ENCODE data around the gene OR2C3.

GRCh38 chr1:247552231-247552630 lies 16.0 kb upstream of the OR2C3 start:
- TF ChIP-seq POLR2A (IDR thresholded peaks at IDR 0.05), result no peak
- TF ChIP-seq CTCF (IDR thresholded peaks at IDR 0.05), result no peak

Measured in upper lobe of left lung (tissue), 4 donors.